HCT116 (cell line): ENCODE measurements around the gene OPN5.

Source experiments
- CTCF ChIP-seq, 3 experiments: fragments of 200-600 bp in 1 of 3; sonication (generic) in 1 of 3; IDR thresholded peaks in 2 of 3; conservative IDR thresholded peaks in 1 of 3; 2 replicates each; pipeline ENCODE4 v1.5.1; 2012 to 2017; ENCODE audit warnings: low read depth in 2 of 3, low read length in 2 of 3, antibody characterized with exemption in 1 of 3, borderline replicate concordance in 1 of 3, control low read depth in 1 of 3, mild to moderate bottlenecking in 1 of 3, mixed read lengths in 1 of 3, mixed run types in 1 of 3, moderate library complexity in 1 of 3; ENCODE audit not compliant: insufficient read depth in 1 of 3
- JUND ChIP-seq: IDR thresholded peaks from 2 replicates; pipeline ENCODE4 v1.6.1; 2012
- MAX ChIP-seq: IDR thresholded peaks from 2 replicates; pipeline ENCODE4 v1.6.1; 2012
- POLR2AphosphoS5 ChIP-seq: IDR thresholded peaks from 2 replicates; pipeline ENCODE4 v1.6.1; 2011; ENCODE audit warnings: mild to moderate bottlenecking, low read depth, low read length, moderate library complexity
- REST ChIP-seq: IDR thresholded peaks from 2 replicates; pipeline ENCODE4 v1.6.1; 2012; ENCODE audit warnings: low read depth
- SIN3A ChIP-seq: IDR thresholded peaks from 2 replicates; pipeline ENCODE4 v1.6.1; 2012; ENCODE audit warnings: low read depth
- SP1 ChIP-seq: IDR thresholded peaks from 2 replicates; pipeline ENCODE4 v1.6.1; 2012; ENCODE audit warnings: low read depth
- ZNF274 ChIP-seq: fragments of 200-500 bp; sonication (Bioruptor generic); IDR thresholded peaks from 2 replicates; pipeline ENCODE4 v1.6.1; 2014; ENCODE audit warnings: mild to moderate bottlenecking, low read depth, low read length, inconsistent platforms

- TF ChIP-seq CTCF (IDR thresholded peaks at IDR 0.05 in 2 of 3, conservative IDR thresholded peaks at IDR 0.05 in 1 of 3; ENCODE audit: borderline replicate concordance in 1 of 3, insufficient read depth in 1 of 3, low read depth in 2 of 3, low read length in 2 of 3) (no peak), SP1 (no peak), ZNF274 (no peak), REST (no peak), POLR2AphosphoS5 (no peak), SIN3A (no peak), MAX (no peak), JUND (no peak)
Measured at GRCh38 chr6:47811443-47811842, 29.6 kb downstream of the OPN5 start.
